Kidney epithelial cell (primary cell): Measurements from ENCODE around the gene DNHD1. TPM values are rescaled to one million over a fixed set of nuclear protein-coding genes. Genes with fewer than 3 reads are reported as not detected.

Source experiments
- DNase-seq: peaks from one replicate; pipeline ENCODE4 v3.0.0-alpha.2; 2010; ENCODE audit warnings: low read depth
- H3K27me3 ChIP-seq: 2 replicates; pipeline ENCODE4 v1.6.0; 2011; ENCODE audit warnings: low read length; ENCODE audit not compliant: control insufficient read depth, insufficient read depth
- H3K36me3 ChIP-seq: 2 replicates; pipeline ENCODE4 v1.5.1; 2011; ENCODE audit warnings: low read length; ENCODE audit not compliant: control insufficient read depth, insufficient read depth
- H3K4me3 ChIP-seq: 2 replicates; pipeline ENCODE4 v1.5.1; 2011; ENCODE audit warnings: low read depth, mild to moderate bottlenecking, control low read depth, low read length
- total RNA-seq: library from RNA; depleted of rRNA; stranded (reverse); fragments of >200 nt; gene quantifications from 2 replicates; pipeline ENCODE4 v1.2.3, GENCODE V29; 2015
- TF ChIP-seq, protein P1 (sequence below): IDR thresholded peaks from 2 replicates; pipeline ENCODE4 v1.5.1; 2011; ENCODE audit warnings: mild to moderate bottlenecking, moderate library complexity, low read length, control low read depth, inconsistent platforms; ENCODE audit not compliant: insufficient read depth, poor library complexity, severe bottlenecking

DNHD1 gene
- total RNA-seq, 1 donor from 2014 or later, result 2.9 TPM

DNA sequence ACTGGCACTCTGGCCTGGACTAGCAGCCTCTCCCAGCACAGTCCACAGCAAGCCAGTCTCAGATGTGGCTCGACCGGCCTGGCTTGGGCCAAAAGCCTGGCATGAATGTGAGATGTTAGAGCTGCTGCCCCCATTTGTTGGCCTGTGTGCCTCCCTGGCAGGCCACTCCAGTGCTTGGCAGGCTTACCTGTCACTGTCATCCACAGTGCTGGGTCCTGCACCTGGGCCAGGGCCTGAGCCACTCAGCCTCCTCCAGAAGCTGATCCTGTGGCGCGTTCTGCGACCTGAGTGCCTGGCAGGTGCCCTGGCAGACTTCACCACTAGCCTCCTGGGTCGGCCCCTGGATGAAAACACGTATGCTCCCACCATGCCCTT is 70.3 kb downstream of the DNHD1 start:
- Histone ChIP-seq H3K27me3 (peaks cover 13% of the 10 kb centered on the region), H3K4me3 (no peak overlapping the region), H3K36me3 (no peaks in the 10 kb centered on the region)
- no peak for DNase-seq
- TF ChIP-seq, protein P1, sequence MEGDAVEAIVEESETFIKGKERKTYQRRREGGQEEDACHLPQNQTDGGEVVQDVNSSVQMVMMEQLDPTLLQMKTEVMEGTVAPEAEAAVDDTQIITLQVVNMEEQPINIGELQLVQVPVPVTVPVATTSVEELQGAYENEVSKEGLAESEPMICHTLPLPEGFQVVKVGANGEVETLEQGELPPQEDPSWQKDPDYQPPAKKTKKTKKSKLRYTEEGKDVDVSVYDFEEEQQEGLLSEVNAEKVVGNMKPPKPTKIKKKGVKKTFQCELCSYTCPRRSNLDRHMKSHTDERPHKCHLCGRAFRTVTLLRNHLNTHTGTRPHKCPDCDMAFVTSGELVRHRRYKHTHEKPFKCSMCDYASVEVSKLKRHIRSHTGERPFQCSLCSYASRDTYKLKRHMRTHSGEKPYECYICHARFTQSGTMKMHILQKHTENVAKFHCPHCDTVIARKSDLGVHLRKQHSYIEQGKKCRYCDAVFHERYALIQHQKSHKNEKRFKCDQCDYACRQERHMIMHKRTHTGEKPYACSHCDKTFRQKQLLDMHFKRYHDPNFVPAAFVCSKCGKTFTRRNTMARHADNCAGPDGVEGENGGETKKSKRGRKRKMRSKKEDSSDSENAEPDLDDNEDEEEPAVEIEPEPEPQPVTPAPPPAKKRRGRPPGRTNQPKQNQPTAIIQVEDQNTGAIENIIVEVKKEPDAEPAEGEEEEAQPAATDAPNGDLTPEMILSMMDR, result no peak

DNA sequence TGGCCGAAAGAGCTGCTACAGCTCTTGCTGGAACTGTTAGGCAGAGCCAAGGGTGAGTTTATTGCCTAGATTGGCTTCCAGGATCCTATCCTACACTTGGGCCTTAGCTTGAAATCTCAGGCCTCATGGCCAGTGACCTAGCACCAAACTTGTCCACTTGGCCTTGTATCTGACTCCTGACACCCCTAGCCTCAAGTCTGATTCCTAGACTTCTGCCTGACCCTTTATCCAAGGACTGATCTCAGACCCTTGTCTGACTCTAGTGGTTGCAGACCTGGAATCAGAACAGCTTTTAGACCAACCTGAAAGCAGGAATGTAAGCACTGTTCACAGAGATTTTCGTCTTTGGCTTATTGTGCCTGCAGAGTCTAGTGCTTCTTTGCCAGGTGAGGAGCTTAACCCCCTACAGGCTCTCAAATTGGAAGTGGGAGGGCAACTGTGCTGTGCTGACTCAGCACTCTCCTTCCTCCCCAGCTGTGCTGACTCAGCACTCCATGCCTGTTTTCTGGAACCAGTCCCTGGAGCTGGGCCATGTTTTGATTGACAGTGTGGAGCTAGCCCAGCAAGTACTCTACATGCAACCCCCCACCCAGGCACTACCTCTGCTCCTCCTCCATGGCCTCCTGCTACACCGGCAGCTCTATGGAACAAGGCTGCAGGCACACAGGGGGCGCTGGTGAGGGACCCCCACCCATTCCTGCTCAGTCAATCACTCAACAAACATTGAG is 71.3 kb downstream of the DNHD1 start:
- peak; percentile 19 for DNase-seq
- TF ChIP-seq, protein P1, result peak; percentile 15
- Histone ChIP-seq H3K4me3 (no peak overlapping the region), H3K36me3 (no peaks in the 10 kb centered on the region), H3K27me3 (peaks cover 13% of the 10 kb centered on the region)

DNA sequence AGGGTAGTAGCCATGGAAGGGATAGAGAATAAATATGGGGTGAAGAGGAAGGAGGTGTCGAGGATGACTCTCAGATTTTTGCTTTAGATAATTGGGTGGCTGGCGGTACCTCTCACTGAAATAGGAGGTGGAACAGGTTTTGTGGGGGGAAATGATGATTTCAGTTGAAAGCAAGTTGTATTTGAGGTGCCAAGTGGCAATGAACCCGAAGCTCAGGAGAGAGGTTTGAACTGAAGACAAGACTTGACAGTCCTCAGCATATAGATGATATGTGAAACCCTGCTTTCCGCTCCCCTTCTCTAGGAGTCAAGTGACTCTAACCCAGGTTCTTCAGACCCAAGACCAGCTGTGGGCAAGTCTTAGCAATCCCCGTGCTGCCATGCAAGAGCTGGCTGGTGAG is 72.6 kb downstream of the DNHD1 start:
- H3K4me3 ChIP-seq, result no peak overlapping the region
- peaks cover 13% of the 10 kb centered on the region for H3K27me3 ChIP-seq
- DNase-seq, result no peak
- H3K36me3 ChIP-seq, result no peaks in the 10 kb centered on the region
- TF ChIP-seq, protein P1, result no peak

DNA sequence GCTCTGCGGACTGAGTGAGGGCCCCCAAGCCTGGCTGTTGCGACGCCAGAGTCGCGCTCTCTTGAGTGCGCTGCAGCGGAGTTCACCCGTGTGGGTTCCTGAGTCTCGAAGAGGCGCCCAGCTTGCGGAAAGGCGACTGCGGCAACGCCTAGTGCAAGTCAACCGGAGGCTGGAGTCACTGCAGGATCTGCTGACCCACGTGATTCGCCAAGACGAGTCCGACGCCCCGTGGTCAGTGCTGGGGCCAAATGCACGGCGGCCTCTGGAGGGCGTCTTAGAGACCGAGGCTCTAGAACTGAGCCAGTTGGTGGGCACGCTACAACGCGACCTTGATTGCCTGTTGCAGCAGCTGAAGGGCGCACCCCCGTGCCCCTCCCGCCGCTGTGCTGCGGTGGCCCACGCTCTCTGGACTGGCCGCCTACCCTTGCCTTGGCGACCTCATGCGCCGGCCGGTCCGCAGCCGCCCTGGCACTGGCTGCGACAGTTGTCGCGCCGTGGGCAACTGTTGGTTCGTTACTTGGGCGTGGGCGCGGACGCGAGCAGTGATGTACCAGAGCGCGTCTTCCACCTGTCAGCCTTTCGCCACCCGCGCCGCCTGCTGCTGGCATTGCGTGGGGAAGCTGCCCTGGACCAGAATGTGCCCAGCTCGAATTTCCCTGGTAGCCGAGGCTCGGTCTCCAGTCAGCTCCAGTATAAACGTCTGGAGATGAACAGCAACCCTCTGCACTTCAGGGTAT is 73.8 kb downstream of the DNHD1 start:
- Histone ChIP-seq H3K4me3 (no peak overlapping the region), H3K27me3 (peaks cover 13% of the 10 kb centered on the region), H3K36me3 (no peaks in the 10 kb centered on the region)
- TF ChIP-seq, protein P1, result peak; percentile 13
- no peak for DNase-seq

DNA sequence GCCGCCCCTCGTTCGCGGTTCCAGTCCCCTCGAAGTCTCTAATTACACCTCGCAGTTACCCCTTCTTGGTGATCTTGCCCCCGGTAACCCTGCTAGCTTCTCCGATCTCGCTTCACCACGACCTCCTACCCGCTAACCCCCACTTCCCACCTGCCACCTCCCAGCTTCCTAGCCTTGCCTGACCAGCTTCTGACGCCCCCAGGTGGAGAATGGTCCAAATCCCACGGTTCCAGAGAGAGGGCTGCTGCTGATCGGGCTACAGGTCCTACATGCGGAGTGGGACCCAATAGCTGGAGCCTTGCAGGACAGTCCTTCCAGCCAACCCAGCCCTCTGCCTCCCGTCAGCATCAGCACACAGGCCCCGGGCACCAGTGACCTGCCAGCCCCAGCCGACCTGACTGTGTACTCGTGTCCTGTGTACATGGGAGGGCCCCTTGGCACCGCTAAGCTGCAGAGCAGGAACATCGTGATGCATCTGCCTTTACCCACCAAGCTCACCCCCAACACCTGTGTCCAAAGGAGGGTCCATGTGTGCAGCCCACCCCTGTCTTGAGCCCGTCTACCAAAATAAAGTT is 74.4 kb downstream of the DNHD1 start:
- no peaks in the 10 kb centered on the region for H3K36me3 ChIP-seq
- DNase-seq, result no peak
- peaks cover 13% of the 10 kb centered on the region for H3K27me3 ChIP-seq
- TF ChIP-seq, protein P1, result no peak
- no peak overlapping the region for H3K4me3 ChIP-seq
